Fibroblast of lung (primary cell): ENCODE measurements around the gene SRP19. TPM values are rescaled to one million over a fixed set of nuclear protein-coding genes. Genes with fewer than 3 reads are reported as not detected.

ENCODE experiments used
- DNase-seq, 2 donors: peaks; one replicate each; pipeline versions ENCODE4 v3.0.0 to v3.0.0-alpha.2; 2010; ENCODE audit warnings: low read depth in 2 of 2
- H2AFZ ChIP-seq: 2 replicates; pipeline ENCODE4 v1.5.1; 2012; ENCODE audit warnings: low read length, control low read depth, inconsistent platforms
- H3K27ac ChIP-seq: 2 replicates; pipeline ENCODE4 v1.5.1; 2011; ENCODE audit warnings: low read length, control low read depth; ENCODE audit not compliant: insufficient read depth
- H3K27me3 ChIP-seq: 2 replicates; pipeline ENCODE4 v1.5.1; 2011; ENCODE audit warnings: mild to moderate bottlenecking, low read length; ENCODE audit not compliant: control insufficient read depth, insufficient read depth
- H3K36me3 ChIP-seq: 2 replicates; pipeline ENCODE4 v1.5.1; 2011; ENCODE audit warnings: low read length; ENCODE audit not compliant: control insufficient read depth, insufficient read depth
- H3K4me1 ChIP-seq: 2 replicates; pipeline ENCODE4 v1.5.1; 2011; ENCODE audit warnings: low read length; ENCODE audit not compliant: control insufficient read depth, insufficient read depth; ENCODE audit errors: extremely low read depth
- H3K4me2 ChIP-seq: 2 replicates; pipeline ENCODE4 v1.5.1; 2011; ENCODE audit warnings: low read length, control low read depth; ENCODE audit not compliant: insufficient read depth; ENCODE audit errors: extremely low read depth
- H3K4me3 ChIP-seq, 4 experiments: fragments of 200-600 bp in 1 of 4; sonication (generic) in 1 of 4; replicated peaks in 1 of 4; 2 replicates each; pipeline ENCODE4 v1.5.1; 2011 to 2016; ENCODE audit warnings: low read length in 4 of 4, low read depth in 3 of 4, mild to moderate bottlenecking in 3 of 4, control low read depth in 2 of 4, inconsistent platforms in 1 of 4, mixed read lengths in 1 of 4; ENCODE audit not compliant: insufficient read depth in 1 of 4; ENCODE audit errors: control extremely low read depth in 1 of 4
- H3K79me2 ChIP-seq: 2 replicates; pipeline ENCODE4 v1.5.1; 2012; ENCODE audit warnings: mild to moderate bottlenecking, low read length, inconsistent platforms; ENCODE audit not compliant: control insufficient read depth, insufficient read depth
- H3K9ac ChIP-seq: 2 replicates; pipeline ENCODE4 v1.5.1; 2011; ENCODE audit warnings: mild to moderate bottlenecking, low read length, control low read depth; ENCODE audit not compliant: insufficient read depth
- H3K9me3 ChIP-seq: 2 replicates; pipeline ENCODE4 v1.5.1; 2012; ENCODE audit warnings: low read depth, low read length; ENCODE audit not compliant: control insufficient read depth, insufficient read depth
- H4K20me1 ChIP-seq: 2 replicates; pipeline ENCODE4 v1.5.1; 2011; ENCODE audit warnings: low read length; ENCODE audit not compliant: control insufficient read depth, insufficient read depth; ENCODE audit errors: extremely low read depth
- CTCF ChIP-seq, 2 donors: IDR thresholded peaks in 1 of 2; conservative IDR thresholded peaks in 1 of 2; 1 replicate in 1 of 2; 2 replicates in 1 of 2; pipeline ENCODE4 v1.5.1; 2011 to 2012; ENCODE audit warnings: low read length in 2 of 2, control low read depth in 1 of 2, inconsistent platforms in 1 of 2, low read depth in 1 of 2, mild to moderate bottlenecking in 1 of 2
- EZH2 ChIP-seq: IDR thresholded peaks from 2 replicates; pipeline ENCODE4 v1.5.1; 2012; ENCODE audit warnings: low read length, control low read depth, mild to moderate bottlenecking; ENCODE audit errors: missing control alignments
- polyA plus RNA-seq, 2 donors: library from polyadenylated mRNA; depleted of rRNA in 1 of 2; stranded (reverse) in 1 of 2; unstranded in 1 of 2; fragments of >200 nt; gene quantifications; 2 replicates each; pipeline ENCODE4 v1.2.1, GENCODE V29; 2011 to 2012; ENCODE audit warnings: missing spikeins in 1 of 2
- total RNA-seq: library from RNA; depleted of rRNA; stranded (reverse); fragments of >200 nt; gene quantifications from 2 replicates; pipeline ENCODE4 v1.2.1, GENCODE V29; 2014

Gene SRP19
- total and polyA plus RNA-seq, 2 donors (not counting 1 experiment from before 2014, with no cell fraction given) = 58.5 to 118 TPM

DNA sequence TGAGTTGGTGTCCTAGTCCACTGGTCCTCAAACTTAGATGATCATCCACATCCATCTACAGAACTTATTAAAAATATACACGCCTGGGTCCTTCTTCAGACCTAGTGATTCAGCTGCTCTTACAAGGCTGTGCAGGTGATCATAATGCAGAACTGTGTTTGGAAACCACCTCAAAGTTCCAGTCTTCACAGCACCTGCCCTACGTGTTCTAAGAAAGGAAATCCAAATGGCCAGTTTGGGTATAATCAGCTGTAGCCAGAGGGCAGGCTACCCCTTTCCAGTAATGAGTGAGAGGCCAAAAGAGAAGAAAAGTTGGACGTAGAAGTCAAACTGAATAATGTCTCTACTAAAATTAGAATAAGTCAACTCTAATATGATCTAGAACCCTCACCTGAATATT, 45.5 kb downstream of the SRP19 start:
- H3K9ac ChIP-seq = no peak overlapping the region
- no peaks in the 10 kb centered on the region for H3K9me3 ChIP-seq
- H3K4me1 ChIP-seq = no peaks in the 10 kb centered on the region
- H3K36me3 ChIP-seq = peaks cover 2% of the 10 kb centered on the region
- H3K79me2 ChIP-seq = peaks cover 10% of the 10 kb centered on the region
- H3K4me3 ChIP-seq = no peak overlapping the region
- H4K20me1 ChIP-seq = no peaks in the 10 kb centered on the region
- H2AFZ ChIP-seq = no peak overlapping the region
- DNase-seq = no peak
- no peak overlapping the region for H3K27ac ChIP-seq
- no peaks in the 10 kb centered on the region for H3K27me3 ChIP-seq
- H3K4me2 ChIP-seq = no peak overlapping the region
- TF ChIP-seq EZH2 (no peak), CTCF (conservative IDR thresholded peaks at IDR 0.05 in 1 of 2, IDR thresholded peaks at IDR 0.05 in 1 of 2; ENCODE audit: low read depth in 1 of 2, low read length in 2 of 2) (no peak)

- H3K4me1 ChIP-seq = no peaks in the 10 kb centered on the region
- H3K79me2 ChIP-seq = peaks cover 14% of the 10 kb centered on the region
- no peaks in the 10 kb centered on the region for H4K20me1 ChIP-seq
- peaks cover 2% of the 10 kb centered on the region for H3K36me3 ChIP-seq
- no peaks in the 10 kb centered on the region for H3K9me3 ChIP-seq
- no peak overlapping the region for H3K4me2 ChIP-seq
- H3K27ac ChIP-seq = no peak overlapping the region
- TF ChIP-seq EZH2 (no peak), CTCF (conservative IDR thresholded peaks at IDR 0.05 in 1 of 2, IDR thresholded peaks at IDR 0.05 in 1 of 2; ENCODE audit: low read depth in 1 of 2, low read length in 2 of 2) (no peak)
- no peak overlapping the region for H2AFZ ChIP-seq
- H3K27me3 ChIP-seq = no peaks in the 10 kb centered on the region
- H3K9ac ChIP-seq = no peak overlapping the region
- no peak for DNase-seq
- H3K4me3 ChIP-seq = no peak overlapping the region
Measured at GRCh38 chr5:112907166-112907631, 46.1 kb downstream of the SRP19 start.

GRCh38 chr5:112908854-112909253, 47.8 kb downstream of the SRP19 start:
- Histone ChIP-seq H3K4me1 (peaks cover 2% of the 10 kb centered on the region), H2AFZ (no peak overlapping the region), H3K9me3 (no peaks in the 10 kb centered on the region), H3K9ac (no peak overlapping the region), H3K27me3 (no peaks in the 10 kb centered on the region), H3K27ac (no peak overlapping the region), H3K79me2 (peaks cover 23% of the 10 kb centered on the region), H3K36me3 (peaks cover 2% of the 10 kb centered on the region), H3K4me3 (no peak overlapping the region), H3K4me2 (no peak overlapping the region), H4K20me1 (no peaks in the 10 kb centered on the region)
- DNase-seq = no peak
- TF ChIP-seq EZH2 (no peak), CTCF (conservative IDR thresholded peaks at IDR 0.05 in 1 of 2, IDR thresholded peaks at IDR 0.05 in 1 of 2; ENCODE audit: low read depth in 1 of 2, low read length in 2 of 2) (no peak)
